Choroid plexus epithelial cell (primary cell): ENCODE measurements around the gene NPAS3.

Experiments
- DNase-seq: peaks from one replicate; pipeline ENCODE4 v3.0.0-alpha.2; 2010; ENCODE audit warnings: low read depth
- H3K4me3 ChIP-seq: 2 replicates; pipeline ENCODE4 v1.5.1; 2011; ENCODE audit warnings: low read depth, mild to moderate bottlenecking, control low read depth, low read length, moderate library complexity
- TF ChIP-seq, protein P1 (sequence below): conservative IDR thresholded peaks from 2 replicates; pipeline ENCODE4 v1.5.1; 2011; ENCODE audit warnings: low read depth, mild to moderate bottlenecking, control low read depth, inconsistent platforms, low read length, moderate library complexity

The NPAS3 gene

GRCh38 chr14:33642691-33643244, 704.1 kb downstream of the NPAS3 start:
- DNase-seq, result no peak
- TF ChIP-seq, protein P1, sequence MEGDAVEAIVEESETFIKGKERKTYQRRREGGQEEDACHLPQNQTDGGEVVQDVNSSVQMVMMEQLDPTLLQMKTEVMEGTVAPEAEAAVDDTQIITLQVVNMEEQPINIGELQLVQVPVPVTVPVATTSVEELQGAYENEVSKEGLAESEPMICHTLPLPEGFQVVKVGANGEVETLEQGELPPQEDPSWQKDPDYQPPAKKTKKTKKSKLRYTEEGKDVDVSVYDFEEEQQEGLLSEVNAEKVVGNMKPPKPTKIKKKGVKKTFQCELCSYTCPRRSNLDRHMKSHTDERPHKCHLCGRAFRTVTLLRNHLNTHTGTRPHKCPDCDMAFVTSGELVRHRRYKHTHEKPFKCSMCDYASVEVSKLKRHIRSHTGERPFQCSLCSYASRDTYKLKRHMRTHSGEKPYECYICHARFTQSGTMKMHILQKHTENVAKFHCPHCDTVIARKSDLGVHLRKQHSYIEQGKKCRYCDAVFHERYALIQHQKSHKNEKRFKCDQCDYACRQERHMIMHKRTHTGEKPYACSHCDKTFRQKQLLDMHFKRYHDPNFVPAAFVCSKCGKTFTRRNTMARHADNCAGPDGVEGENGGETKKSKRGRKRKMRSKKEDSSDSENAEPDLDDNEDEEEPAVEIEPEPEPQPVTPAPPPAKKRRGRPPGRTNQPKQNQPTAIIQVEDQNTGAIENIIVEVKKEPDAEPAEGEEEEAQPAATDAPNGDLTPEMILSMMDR, result no peak
- H3K4me3 ChIP-seq, result no peak overlapping the region

DNA sequence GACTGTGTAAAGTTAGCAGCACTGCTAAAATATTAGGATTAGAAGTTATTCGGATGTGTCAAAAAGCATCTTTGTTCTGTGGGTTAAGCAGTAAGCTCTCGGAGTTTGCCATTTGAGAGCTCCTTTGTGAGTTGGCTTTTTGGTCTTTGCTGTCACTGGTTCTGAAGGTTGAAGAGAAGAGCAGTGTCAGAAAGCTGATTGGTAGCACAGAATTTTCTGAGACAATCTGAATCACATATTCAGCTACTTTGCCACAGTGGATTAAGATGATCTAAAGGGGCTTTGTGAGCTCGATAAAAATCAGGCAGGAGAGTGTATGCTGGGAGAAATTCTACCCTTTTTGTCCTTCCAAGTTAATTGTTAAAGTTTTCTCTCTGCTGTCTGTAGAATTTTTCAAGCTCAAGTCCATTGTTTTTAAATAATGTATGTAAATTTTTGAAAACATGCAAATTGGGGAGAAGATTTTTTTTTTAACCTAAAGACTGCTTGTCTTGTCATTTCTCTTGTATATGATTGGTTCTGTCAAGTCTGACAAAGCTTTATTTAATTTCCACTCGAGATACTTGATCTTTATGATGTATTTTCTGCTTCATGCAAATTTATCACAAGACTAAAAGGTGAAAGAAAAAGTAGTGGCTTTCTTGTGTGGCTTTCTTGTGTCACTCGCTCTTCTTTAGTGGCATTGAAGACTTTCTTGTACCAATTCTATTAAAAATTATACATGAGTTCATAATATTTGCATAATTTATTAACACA, 704.9 kb downstream of the NPAS3 start:
- DNase-seq, result no peak
- TF ChIP-seq, protein P1, result no peak
- no peak overlapping the region for H3K4me3 ChIP-seq

DNA sequence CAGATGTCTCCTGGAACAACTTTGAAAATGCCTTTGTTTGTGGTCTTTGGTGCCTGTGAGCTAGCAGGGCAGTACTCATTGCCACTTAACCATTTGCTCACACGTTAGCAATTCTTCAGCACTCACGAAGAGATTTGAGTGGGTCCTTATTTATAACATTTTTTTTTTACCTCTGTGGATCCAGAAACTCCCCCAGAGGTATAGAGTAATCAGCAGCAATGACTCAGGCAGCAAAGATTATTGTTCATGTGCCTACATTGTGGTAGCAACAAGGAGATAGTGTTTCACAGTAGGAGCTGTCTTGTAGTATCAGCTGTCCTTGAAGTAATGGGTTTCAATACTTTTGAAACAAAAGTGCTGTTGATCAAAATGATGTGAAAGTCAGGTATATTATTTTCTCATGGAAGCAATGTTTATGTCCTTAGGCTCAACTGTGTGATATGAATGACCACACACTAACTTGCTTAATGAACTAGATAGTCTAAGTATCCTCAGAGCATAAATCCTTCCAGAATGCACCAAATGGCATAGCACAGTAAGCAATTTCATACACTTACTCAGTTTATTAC, 708.1 kb downstream of the NPAS3 start:
- TF ChIP-seq, protein P1, result no peak
- DNase-seq, result peak; percentile 86

DNA sequence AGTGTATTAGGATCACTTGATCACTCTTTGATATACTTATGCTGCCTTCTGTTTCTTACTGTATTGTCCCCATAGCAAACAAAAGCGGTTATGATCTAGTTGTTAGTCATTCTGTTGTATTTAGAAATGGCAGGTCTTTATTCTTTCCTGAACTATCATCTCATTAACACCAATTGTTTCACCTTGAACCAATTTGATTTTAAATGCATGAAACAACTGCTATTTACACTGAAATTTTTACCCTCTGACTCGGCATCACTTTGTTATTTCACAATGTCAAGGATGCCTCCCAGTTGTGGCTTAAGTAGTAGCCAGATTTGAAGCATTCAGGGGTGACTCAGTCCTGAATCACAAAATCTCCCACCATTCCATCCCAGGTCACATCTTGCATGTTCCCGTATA, 708.7 kb downstream of the NPAS3 start:
- TF ChIP-seq, protein P1, result no peak
- H3K4me3 ChIP-seq, result no peak overlapping the region
- DNase-seq, result peak; percentile 98

More for the DNA sequence above, 708.1 kb downstream of the NPAS3 start:
- H3K4me3 ChIP-seq, result no peak overlapping the region

GRCh38 chr14:33650430-33650829, 711.8 kb downstream of the NPAS3 start:
- DNase-seq, result no peak
- no peak overlapping the region for H3K4me3 ChIP-seq
- TF ChIP-seq, protein P1, result no peak

DNA sequence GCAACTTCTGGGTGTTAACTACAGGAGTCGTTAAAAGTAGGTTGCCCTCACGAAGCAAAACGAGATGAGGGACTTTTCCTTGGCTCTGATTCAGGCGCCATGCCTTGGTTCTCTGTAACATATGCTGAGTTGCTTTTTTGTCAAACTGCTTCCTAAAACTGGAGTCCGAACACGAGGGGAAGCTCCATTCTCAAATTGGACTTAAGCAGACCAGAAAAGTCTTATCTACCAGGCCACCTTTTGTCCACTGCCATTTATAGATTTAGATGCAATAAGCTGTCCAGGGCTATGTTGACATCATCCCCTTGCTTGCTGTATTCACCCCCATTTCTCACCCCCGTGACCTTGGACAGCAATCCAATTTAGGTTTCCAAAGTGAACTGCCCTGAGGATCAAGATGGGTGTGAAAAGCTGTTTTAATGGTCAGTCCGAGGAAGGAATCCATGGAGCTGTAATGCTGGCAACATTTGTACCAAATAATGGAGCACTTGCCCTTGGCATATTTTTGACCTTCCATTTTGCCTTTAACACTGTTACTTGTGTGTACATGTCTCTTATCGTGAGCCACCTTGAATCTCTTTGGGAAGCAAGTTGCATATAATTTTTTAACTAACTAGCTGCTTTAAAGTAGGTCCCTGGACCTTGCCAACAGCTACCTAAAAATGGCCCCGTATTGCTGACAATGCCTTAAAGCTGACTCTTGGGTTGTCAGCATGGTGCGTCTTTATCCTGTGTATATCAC, 714.1 kb downstream of the NPAS3 start:
- TF ChIP-seq, protein P1, result no peak
- no peak overlapping the region for H3K4me3 ChIP-seq
- DNase-seq, result no peak
